Right forelimb (tissue), 1 donor: Measurements from ENCODE around the gene ERN2.

Experiments used
- DNase-seq: peaks from one replicate; pipeline ENCODE4 v3.0.0-alpha.2; 2018

Gene ERN2

DNA sequence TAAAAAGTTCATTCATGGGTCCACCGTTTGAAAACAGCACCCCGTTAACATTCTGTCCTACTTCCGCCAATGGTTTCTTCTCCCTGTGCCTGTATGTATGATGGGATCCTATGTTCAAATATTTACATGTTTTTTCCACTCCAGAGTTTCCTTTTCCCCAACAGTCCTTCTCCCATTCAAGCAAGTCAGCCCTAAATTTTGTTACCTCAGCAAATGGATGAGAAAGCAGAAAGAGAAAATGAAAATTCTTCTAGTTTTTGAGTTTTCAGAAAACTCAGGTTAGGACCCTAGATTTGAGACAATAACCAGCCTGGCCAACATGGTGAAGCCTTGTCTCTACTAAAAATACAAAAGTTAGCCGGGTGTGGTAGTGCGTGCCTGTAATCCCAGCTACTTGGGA lies 3.5 kb upstream of the ERN2 start:
- DNase-seq: no peak

DNA sequence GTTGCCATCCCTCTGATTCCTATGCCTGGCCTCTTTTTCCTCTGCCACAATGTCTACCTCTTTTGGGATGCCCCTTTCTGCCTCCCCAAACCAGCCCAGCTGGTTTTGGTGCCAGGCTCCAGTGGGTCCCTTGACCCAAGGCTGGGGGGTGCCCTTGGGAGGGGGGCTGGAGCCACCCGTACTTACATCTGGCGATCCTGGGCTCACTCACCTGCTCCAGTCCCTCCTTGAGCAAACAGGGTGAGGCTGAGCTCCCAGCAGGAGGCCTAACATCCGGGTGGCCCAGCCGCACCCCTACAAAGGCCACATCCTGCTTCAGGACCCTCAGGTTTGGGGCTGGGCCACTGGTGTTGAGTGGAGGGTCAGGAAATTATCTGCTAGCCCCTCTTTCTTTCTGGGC lies 1.2 kb downstream of the ERN2 start:
- DNase-seq: no peak

DNA sequence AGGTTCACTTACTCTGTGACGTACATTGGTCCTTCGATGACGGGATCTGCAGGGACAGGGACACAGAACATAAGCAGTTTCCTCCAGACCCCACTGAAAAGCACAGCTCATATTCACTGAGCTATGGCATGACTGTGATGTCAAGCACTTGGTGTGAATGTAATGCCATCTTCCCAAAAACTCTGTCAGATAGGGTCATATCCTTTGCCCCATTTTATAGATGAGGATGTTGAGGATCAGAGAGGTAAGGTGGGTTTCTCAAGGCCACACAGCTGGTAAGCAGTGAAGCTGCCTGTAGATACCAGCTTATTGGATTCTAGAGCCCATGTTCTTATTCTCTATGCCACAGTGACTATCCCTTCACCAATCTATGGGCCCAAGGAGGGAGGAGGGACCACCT lies 2.5 kb downstream of the ERN2 start:
- no peak for DNase-seq

DNA sequence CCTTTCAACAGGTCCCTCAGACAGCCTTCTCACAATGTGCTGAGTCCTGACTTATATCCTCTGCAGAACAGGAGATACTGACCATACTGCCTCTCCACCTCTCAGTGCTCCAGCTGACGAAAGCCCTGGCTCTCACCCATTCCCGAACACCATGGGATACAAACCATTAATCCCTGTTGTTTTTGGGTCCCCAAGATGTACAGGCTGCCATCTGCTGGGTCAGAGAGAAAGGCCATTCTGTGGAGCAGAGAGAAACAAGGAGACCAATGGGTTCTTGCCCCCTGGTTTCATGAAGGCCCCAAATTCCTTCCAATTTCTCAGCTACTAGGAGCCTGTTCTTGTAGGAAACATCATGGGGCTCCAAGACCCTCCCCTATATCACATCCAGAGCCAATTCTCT lies 3.0 kb downstream of the ERN2 start:
- no peak for DNase-seq

DNA sequence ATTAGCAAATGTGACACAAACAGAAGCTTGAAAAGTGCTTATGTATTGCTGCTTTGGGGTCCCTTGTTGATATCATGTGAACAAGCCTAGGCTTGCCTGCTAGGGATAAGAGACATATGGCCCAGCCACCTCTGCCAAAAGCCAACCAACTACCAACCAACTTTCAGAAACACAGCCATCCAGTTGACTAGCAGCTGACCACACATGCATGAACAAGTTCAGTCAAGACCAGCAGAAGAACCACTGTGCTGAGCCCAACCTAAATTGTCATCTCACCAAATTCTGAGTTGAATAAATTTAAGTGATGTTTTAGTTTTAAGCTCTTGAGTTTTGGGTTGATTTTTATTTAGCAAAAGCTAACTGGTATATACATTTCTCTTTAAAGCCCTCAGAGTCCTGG lies 3.5 kb downstream of the ERN2 start:
- DNase-seq: no peak

DNA sequence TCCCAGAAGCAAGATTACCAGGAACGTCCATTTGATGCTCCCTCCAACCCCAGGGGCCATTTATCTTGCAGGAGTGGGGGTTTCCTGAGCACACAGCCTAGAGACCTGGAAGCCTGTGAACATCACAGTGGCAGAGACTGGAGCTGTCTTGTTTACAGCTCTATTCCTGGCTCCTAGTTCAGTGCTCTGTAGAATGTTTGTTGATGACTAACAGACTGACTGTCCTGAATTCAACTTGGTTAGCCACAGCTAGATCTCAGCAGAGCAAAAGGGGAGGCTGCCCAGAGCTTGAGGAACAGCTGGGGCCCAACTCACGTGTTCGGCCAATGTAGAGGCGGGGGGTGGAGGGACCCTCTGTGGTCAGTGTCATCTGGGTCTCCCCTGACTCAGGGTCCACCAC lies 6.6 kb downstream of the ERN2 start:
- no peak for DNase-seq

DNA sequence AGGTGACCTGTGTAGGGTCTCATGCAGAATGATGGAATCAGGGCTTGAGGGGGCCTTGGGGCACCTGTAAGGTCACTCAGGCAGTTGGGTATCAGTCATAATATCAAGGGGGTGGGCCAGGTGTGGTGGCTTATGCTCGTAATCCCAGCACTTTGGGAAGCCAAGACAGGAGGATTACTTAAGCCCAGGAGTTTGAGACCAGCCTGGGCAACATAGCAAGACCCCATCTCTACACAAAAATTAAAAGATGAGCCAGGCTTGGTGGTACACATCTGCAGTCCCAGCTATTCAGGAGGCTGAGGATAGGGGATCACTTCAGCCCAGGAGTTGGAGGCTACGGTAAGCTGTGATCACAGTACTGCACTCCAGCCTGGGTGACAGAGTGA lies 7.5 kb downstream of the ERN2 start:
- DNase-seq: no peak

DNA sequence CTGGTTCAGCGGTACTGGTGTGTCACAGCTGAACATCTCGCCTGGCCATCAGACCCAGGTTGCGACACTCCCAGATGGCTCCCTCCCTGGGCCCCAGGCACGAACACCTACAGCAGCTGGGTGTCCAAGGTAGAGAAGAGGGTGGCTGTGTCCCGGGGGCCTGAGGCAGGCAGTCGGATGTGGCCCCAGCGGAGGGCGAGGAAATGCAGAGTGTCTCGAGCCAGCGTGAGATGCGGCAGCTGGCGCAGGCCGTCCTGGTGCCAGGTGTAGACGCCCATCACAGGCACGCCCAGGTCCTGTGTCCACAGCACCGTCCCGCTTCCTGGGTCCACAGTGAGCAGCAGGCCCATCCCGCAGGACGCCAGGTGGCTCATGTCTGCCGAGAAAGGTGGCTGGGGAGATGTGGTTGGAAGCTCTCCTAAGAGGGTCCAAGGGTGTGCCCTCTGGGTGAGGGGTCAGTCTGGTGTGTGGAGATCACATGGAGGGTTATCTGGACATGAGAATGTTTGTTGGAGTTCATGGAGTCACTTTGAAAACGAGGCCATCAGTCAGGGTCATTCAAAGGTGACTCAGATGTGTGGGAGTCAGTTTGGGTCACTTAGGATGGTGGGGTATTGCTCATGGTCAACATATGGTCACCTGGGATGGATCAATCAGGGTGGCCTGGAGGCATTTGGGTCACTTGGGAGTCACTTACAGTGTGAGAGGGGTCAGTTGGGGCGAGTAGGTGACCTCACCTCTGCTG lies 8.1 kb downstream of the ERN2 start:
- DNase-seq: no peak

DNA sequence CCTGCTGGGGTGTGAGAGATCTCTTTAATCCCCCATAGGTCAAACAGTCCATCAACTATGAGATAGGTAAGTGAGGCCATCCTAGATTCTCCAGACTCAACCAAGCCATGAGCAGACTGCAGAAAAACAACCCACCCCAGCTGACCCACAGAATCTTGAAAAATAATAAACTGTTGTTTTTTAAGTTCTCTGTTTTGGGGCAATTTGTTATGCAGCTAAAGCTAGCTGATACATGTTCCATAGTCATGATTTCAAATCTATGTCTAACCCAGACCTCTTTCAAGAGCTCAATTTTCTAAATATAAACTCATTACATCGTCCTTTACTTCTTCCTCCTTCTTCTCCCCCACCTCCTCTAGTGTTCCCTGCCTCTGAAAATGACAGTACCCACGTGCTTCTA lies 10.1 kb downstream of the ERN2 start:
- DNase-seq: no peak

DNA sequence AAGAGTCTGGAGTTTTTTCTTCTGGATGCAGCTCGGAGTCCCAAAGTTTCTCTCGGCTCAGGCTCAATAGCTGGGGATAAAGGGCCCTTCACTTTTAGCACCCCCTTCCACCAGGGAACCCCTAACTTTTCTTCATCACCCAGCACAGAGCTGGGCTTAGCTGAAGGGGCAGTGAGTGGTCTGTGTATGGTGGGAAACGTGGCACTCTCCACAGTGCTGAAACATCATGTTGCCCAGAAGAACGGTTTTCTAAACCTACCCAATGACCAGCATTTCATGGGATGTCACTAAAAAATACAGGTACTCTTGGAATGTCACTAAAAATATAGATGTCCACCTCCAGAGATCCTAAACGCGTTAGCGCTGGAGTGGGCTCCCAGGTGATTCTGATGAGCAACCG lies 12.0 kb downstream of the ERN2 start:
- no peak for DNase-seq

DNA sequence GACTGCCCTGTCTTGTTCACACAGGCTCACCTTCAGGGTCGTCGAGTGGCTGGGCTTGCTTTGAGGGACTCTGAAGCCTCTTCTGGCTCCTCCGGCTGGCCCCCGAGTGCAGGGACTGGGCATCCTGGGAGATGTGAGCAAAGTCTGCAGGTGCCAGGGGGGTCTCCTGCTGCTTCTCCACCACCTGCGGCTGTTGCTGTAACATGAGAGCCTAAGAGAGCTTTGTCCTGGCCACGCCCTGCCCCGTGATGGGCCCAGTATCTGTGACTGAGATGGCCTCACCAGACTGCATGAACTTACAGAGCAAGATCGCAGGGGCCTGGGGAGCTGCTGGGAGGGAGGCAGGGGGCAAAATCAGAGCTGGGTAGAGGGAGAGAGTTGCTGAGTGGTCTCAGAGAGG lies 12.5 kb downstream of the ERN2 start:
- DNase-seq: no peak

DNA sequence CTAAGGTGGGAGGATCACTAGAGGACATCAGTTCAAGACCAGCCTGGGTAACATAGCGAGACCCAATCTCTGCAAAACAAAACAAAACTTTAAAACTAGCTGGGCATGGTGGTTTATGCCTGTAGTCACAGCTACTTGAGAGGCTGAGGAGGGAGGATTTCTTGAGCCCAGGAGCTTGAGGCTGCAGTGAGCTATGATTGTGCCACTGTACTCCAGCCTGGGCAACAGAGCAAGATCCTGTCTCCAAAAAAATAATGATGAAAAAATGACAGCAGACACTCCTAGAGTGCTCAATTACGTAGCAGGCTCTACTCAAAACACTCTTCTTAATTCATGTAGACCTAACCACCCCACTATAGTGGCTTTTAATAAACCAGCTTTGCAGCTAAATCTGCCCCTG lies 12.9 kb downstream of the ERN2 start:
- DNase-seq: no peak

DNA sequence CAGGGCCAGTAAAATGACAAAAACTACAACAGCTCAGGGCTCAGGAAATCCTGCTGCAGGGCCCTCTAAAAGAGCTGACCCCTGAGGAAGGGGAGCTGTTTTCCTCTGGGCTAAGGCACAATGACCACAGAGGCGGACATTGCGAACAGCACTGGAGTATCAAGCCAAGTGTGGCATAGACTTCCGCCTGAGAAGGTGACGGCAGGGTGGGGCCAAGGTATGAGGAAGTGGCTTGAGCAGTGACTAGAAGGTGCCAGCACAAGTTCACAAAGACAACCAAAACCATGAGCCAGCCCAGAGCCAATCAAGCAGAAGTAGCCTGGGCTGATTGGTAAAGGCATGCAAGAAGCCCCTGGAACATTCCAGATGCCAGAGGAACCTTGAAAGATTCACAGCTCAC lies 13.9 kb downstream of the ERN2 start:
- no peak for DNase-seq

DNA sequence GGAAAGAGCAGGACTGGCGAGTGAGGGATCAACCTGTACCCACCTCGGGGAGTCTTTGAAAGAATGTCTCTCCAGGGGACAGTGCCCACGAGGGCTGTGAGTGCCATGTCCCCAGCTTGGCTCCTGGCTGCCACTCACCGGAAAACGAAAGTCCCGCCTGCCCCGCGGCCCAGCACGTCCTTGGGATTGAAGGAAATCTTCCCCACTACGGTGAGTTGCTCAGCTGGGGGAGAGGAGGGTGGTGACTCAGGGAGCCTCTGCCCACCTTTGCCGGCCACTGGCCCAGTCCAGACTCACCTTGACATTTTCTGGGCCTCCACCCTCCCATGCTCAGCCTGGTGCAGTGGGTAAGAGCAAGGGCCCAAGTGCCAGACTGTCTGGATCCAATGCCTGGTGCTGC lies 17.3 kb downstream of the ERN2 start:
- no peak for DNase-seq

DNA sequence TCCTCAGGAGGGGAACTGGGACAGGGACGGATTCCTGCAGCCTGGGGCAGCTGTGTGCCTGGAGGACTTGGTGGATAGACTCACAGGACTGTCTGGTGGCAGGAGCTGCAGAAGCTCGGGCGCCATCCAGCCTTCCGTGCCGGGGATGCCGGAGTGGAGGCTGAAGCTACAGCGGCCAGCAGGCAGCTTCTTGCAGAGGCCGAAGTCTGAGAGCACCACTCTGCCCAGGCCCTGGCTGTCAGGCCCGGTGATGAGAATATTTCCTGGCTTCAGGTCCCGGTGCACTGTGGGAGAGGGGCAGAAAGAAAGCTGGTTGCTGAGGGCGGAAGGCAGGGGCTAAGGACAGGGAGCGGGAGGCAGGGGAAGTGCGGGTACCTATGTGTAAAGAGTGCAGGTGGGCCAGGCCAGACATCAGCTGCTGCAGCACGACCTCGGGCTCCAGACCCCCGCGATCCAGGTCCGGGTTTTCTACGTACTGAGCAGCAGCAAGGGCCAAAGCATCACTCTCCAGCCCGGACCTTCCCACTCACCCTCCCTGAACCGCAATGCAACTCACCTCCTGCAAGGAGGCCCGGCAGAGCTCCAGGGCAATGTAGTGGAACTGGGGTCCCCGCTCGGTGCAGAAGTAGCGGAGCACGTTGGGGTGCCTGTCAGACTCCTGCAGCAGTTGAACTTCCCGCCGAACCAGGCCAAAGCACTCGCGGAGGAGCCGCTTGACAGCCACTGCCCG lies 18.2 kb downstream of the ERN2 start:
- no peak for DNase-seq

DNA sequence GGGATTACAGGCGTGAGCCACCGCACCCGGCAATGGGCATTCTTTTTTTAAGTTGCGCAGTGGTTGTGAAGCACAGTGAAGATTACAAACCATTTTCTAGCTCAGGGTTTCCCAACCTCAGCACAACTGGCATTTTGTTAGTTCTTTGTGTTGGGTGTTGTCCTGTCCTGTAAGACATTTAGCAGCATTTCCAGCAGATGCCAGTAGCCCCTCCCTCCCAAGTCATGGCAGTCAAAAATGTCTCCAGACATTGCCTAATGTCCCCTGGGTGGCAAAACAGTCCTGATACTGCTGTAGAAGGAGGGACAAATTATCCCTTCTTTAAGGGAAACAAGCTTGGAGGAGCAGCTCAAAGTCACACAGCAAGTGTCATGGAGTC lies 18.8 kb downstream of the ERN2 start:
- no peak for DNase-seq

DNA sequence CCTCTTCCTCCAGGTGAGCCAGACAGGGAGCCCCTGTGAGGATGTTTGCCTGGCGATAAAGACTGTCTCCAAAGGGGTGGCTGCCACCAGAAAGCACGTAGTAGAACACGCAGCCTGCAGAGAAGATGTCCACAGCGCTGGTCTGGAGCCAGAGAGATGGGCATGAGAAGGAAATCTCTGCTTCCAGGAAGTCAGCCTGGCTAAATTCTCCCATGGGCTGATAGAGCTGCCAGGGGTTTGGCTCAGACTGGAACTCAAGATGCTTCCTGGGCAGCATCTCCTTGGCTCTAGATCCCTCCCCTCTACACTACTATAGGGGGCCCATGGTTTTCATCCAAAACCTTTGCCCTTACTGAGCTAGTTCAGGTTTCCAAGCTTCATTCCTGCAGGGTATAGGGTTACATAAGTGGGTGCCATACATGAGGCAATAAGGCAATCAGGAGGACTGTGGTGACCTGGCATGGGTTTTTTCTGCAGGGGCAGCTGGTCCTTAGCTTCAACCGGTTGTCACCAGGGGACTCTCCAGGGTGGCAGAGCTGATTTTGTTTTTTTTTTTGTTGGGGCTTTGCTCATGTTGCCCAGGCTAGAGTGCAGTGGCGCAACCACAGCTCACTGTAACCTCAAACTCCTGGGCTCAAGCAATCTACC lies 20.7 kb downstream of the ERN2 start:
- DNase-seq: no peak

DNA sequence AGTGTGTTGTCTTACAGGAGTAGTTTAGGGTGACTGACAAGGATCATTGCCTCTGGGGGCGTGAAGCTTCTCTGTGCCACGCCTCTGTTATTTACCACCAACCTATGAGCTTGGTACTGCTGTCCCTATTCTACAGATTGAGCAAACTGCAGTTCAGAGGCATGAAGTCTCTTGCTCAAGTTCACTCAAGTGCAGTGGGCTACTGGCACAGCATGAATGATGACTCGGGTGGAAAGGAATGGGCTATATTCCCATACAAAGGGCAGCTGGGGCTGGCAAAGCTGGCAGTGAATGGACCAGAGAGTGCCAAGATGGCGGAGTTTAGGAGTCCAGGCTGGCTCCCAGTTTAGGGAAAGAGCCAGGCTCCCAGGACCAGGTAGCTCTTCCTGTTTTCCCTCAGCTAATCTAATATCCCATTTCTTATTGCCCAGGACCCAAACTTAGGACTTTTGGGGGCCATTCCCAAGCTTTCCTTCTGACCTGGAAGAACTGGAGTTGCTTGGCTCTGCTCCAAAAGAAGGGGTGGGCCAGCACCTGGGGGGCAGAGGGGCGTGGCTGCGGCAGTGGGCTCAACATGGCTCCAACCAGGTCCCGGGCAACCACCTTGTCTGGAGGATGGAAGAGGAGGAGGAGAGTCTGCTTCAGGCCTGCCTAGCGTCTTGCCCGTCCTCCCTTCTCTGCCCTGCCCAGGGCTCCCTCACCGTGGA lies 21.4 kb downstream of the ERN2 start:
- no peak for DNase-seq

DNA sequence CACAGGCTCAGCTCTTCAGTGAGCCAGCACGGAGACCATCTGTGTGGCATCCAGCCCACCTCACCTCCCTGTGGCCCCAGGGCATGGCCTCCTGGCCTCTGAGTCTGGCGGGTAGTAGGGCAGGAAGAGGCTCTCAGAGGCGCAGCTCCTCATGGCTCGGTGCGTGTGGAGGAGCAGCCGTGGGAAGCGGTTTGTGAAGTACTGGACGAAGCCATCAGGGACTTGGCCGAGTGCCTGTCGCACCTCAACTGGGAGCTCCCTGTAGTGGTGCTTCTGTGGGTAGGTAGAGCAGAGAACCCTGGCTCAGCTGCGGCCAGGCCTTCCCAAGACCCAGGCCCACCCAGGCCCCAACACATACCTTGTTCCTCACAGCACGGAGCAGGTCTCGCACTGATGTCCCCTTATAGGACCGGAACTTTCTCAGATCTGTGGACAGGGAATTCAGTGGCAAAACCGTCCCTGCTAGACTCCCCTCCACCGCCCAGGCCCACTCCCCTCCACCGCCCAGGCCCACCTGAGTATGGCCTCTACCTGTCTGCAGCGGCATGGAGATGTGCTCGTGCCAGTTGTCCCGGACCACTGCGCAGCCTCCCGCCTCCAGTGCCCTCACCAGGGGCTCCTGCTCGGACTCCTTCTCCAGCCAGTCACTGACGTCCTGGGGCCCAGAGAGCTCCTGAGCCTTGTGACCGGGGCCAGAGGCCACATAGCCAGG lies 22.1 kb downstream of the ERN2 start:
- DNase-seq: no peak

DNA sequence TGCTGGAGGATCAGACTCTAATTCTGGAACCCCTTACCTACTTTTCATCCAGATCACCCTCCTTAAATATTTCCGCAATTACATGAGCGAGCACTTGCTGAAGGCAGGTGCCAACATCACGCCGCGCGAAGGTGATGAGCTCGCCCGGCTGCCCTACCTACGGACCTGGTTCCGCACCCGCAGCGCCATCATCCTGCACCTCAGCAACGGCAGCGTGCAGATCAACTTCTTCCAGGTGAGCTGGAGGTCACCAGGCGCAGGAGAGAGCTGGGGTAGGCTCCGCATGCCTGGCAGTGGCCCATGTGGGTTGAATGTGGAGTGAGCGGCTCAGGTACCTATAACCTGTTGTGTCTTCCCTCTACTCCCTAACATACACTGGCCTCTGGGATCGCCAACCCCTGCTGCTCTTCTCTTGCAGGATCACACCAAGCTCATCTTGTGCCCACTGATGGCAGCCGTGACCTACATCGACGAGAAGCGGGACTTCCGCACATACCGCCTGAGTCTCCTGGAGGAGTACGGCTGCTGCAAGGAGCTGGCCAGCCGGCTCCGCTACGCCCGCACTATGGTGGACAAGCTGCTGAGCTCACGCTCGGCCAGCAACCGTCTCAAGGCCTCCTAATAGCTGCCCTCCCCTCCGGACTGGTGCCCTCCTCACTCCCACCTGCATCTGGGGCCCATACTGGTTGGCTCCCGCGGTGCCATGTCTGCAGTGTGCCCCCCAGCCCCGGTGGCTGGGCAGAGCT lies 23.4 kb downstream of the ERN2 start:
- no peak for DNase-seq

DNA sequence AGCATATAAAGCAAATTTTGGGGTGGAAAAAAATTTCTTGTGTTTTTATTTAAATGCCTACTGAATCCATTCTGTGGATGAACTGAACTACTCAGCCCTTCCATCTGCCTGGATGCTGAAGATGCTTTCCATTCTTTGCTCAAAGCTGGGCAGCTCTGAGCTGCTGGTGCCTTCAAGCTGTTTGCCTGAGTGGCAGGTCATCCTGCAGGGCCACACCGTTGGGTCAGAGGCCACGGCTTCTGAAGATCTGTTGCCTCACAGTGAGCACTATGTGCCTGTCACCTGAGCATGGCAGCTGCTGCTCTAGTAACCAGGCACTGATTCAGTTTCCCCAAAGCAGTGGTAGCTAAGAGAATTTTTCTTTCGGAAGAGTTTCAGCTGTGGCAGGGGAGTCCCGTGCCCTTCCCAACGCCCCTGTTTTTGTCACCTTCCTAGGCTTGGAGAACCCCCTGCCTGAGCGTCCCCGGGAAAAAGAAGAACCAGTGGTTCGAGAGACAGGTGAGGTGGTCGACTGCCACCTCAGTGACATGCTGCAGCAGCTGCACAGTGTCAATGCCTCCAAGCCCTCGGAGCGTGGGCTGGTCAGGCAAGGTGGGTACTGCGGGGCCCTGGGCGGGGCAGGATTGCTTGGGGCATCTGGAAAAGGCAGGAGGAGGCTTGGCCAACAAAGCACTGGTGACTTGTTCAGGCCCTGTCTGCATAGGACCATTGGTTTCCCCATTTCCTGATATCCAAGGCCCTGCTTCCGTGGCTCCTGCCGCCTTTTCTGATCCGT lies 25.8 kb downstream of the ERN2 start:
- DNase-seq: no peak

DNA sequence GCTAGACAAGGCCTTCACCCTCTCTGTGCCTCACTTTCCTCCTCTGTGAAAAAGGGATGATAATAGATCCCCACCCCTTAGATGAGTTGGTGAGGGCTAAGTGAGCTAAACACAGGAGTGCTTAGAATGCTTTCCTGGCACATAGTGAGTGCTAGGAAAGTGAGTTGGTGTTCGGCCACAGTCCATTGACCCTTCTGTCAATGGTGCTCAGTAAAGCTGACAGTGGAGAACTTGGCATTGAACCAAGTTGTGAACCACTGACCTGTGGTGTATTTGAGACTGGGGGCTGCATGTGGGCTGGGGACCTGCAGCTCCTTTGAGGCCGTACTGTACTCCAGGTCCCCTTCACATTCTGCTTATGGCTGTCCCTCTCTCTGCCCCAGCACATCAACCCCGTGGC lies 29.5 kb downstream of the ERN2 start:
- no peak for DNase-seq
